A549 (cell line): ENCODE results near the gene SH2D1B. TPM values are rescaled to one million over a fixed set of nuclear protein-coding genes. Genes with fewer than 3 reads are reported as not detected.

Experiments
- ATAC-seq, 2 experiments: fragments of 200-7000 bp in 1 of 2; fragments of >200 bp in 1 of 2; cut with Nextera tagmentation in 1 of 2; cut with Tn5 transposase in 1 of 2; 3 replicates each; pipeline versions ENCODE4 v1.8.0 to v1.9.1; 2018 to 2020; ENCODE audit warnings: mild to moderate bottlenecking in 1 of 2, moderate library complexity in 1 of 2
- CTCF ChIA-PET: fragments of 300-600 bp; sonication (Branson Sonifier 250); formaldehyde crosslinking; extraction: SDS; loops from one replicate; lab custom pipeline; 2021; ENCODE audit warnings: antibody characterized with exemption, inconsistent platforms; lab: Yijun Ruan, JAX
- POLR2A ChIA-PET: fragments of 350-600 bp; formaldehyde crosslinking; extraction: SDS; loops from one replicate; lab custom pipeline; 2021; ENCODE audit warnings: antibody characterized with exemption, inconsistent platforms; lab: Yijun Ruan, JAX
- DNase-seq, 2 experiments: peaks; one replicate each; pipeline versions ENCODE4 v3.0.0 to v3.0.0-alpha.2; 2011 to 2016; ENCODE audit warnings: low read depth in 1 of 2, low spot score in 1 of 2
- FAIRE-seq: peaks from 2 replicates; lab custom pipeline; 2011; peaks lifted over from hg19 to GRCh38; lab: Jason Lieb, UNC
- H3K27ac ChIP-seq, 2 experiments: fragments of >200 bp; sonication (Bioruptor Twin); formaldehyde crosslinking; 3 replicates each; pipeline ENCODE4 v1.5.1; 2016 to 2017
- H3K4me1 ChIP-seq: fragments of >200 bp; sonication (Bioruptor Twin); formaldehyde crosslinking; 3 replicates; pipeline ENCODE4 v1.6.1; 2016
- H3K4me2 ChIP-seq: fragments of >200 bp; sonication (Bioruptor Twin); formaldehyde crosslinking; 3 replicates; pipeline ENCODE4 v1.6.1; 2016
- H3K4me3 ChIP-seq: fragments of >200 bp; sonication (Bioruptor Twin); formaldehyde crosslinking; 3 replicates; pipeline ENCODE4 v1.5.1; 2016
- H3K9me3 ChIP-seq: fragments of >200 bp; sonication (Bioruptor Twin); formaldehyde crosslinking; 3 replicates; pipeline ENCODE4 v1.6.1; 2016
- ATOH8 ChIP-seq: fragments of 250-450 bp; sonication (Bioruptor Pico); IDR thresholded peaks from 2 replicates; pipeline ENCODE4 v1.5.0; 2020; ENCODE audit warnings: low read depth, mild to moderate bottlenecking, moderate library complexity
- BHLHE40 ChIP-seq: IDR thresholded peaks from 2 replicates; pipeline ENCODE4 v1.6.1; 2012; ENCODE audit warnings: low read depth, low read length, inconsistent platforms
- CBX2 ChIP-seq: fragments of 200-600 bp; sonication (generic); IDR thresholded peaks from 2 replicates; pipeline ENCODE4 v1.6.1; 2016; ENCODE audit warnings: low read depth, mild to moderate bottlenecking, borderline replicate concordance
- CBX8 ChIP-seq: fragments of 200-600 bp; sonication (generic); IDR thresholded peaks from 2 replicates; pipeline ENCODE4 v1.6.1; 2016
- CEBPB ChIP-seq, 2 experiments: fragments of >200 bp in 1 of 2; sonication (Bioruptor Twin) in 1 of 2; formaldehyde crosslinking in 1 of 2; IDR thresholded peaks; 2 replicates each; pipeline ENCODE4 v1.6.1; 2012 to 2016
- EP300 ChIP-seq, 2 experiments: fragments of >200 bp; sonication (Bioruptor Twin); formaldehyde crosslinking; IDR thresholded peaks; 2 replicates in 1 of 2; 3 replicates in 1 of 2; pipeline ENCODE4 v1.6.1; 2016 to 2017
- ESRRA ChIP-seq: fragments of 150-350 bp; IDR thresholded peaks from 2 replicates; pipeline ENCODE4 v1.6.1; 2014; ENCODE audit warnings: mild to moderate bottlenecking, low read length, borderline replicate concordance
- GATA3 ChIP-seq: IDR thresholded peaks from 2 replicates; pipeline ENCODE4 v1.6.1; 2012; ENCODE audit warnings: borderline replicate concordance
- HOXB13 ChIP-seq: fragments of 250-450 bp; sonication (Bioruptor Pico); IDR thresholded peaks from 2 replicates; pipeline ENCODE4 v1.5.0; 2020; ENCODE audit warnings: low read depth, mild to moderate bottlenecking, moderate library complexity
- HOXB5 ChIP-seq: fragments of 250-450 bp; sonication (Bioruptor Pico); IDR thresholded peaks from 2 replicates; pipeline ENCODE4 v1.5.0; 2020; ENCODE audit warnings: mild to moderate bottlenecking, moderate library complexity
- JUNB ChIP-seq: fragments of >200 bp; sonication (Bioruptor Twin); formaldehyde crosslinking; IDR thresholded peaks from 2 replicates; pipeline ENCODE4 v1.6.1; 2016
- KDM1A ChIP-seq: fragments of 200-600 bp; sonication (generic); IDR thresholded peaks from 2 replicates; pipeline ENCODE4 v1.6.1; 2016; ENCODE audit warnings: low read depth, mild to moderate bottlenecking
- MAFK ChIP-seq: fragments of 450-650 bp; IDR thresholded peaks from 2 replicates; pipeline ENCODE4 v1.6.1; 2014; ENCODE audit not compliant: partially characterized antibody
- MAX ChIP-seq: IDR thresholded peaks from 2 replicates; pipeline ENCODE4 v1.6.1; 2012
- MAZ ChIP-seq: fragments of 150-350 bp; IDR thresholded peaks from 2 replicates; pipeline ENCODE4 v1.6.1; 2014; ENCODE audit warnings: antibody characterized with exemption, low read depth, low read length, borderline replicate concordance
- MYC ChIP-seq: IDR thresholded peaks from 2 replicates; pipeline ENCODE4 v1.6.1; 2012; ENCODE audit warnings: mild to moderate bottlenecking, inconsistent platforms, low read length, improper control_type of control experiment, borderline replicate concordance
- NFE2L2 ChIP-seq: fragments of 150-350 bp; conservative IDR thresholded peaks from 2 replicates; pipeline ENCODE4 v1.6.1; 2014; ENCODE audit warnings: low read length
- NPAS2 ChIP-seq: fragments of 250-450 bp; sonication (Bioruptor Pico); IDR thresholded peaks from 2 replicates; pipeline ENCODE4 v1.8.0; 2022; ENCODE audit warnings: mild to moderate bottlenecking, moderate library complexity, borderline replicate concordance
- PHF8 ChIP-seq: fragments of 200-600 bp; sonication (generic); IDR thresholded peaks from 2 replicates; pipeline ENCODE4 v1.6.1; 2016; ENCODE audit warnings: low read depth, mild to moderate bottlenecking, antibody characterized with exemption, moderate library complexity, borderline replicate concordance
- POLR2A ChIP-seq: IDR thresholded peaks from 2 replicates; pipeline ENCODE4 v1.6.1; 2012; ENCODE audit warnings: mild to moderate bottlenecking, low read length
- POLR2AphosphoS2 ChIP-seq: conservative IDR thresholded peaks from 2 replicates; pipeline ENCODE4 v1.6.1; 2012; ENCODE audit warnings: low read length, improper control_type of control experiment, inconsistent platforms
- RAD21 ChIP-seq, 2 experiments: fragments of >200 bp in 1 of 2; sonication (Bioruptor Twin) in 1 of 2; formaldehyde crosslinking in 1 of 2; IDR thresholded peaks in 1 of 2; conservative IDR thresholded peaks in 1 of 2; 2 replicates in 1 of 2; 3 replicates in 1 of 2; pipeline ENCODE4 v1.6.1; 2012 to 2018; ENCODE audit warnings: inconsistent platforms in 1 of 2
- RARB ChIP-seq: fragments of 250-450 bp; sonication (Bioruptor Pico); IDR thresholded peaks from 2 replicates; pipeline ENCODE4 v1.8.0; 2021; ENCODE audit warnings: mild to moderate bottlenecking, moderate library complexity
- RCOR1 ChIP-seq: fragments of 150-350 bp; IDR thresholded peaks from 2 replicates; pipeline ENCODE4 v1.6.1; 2014; ENCODE audit warnings: antibody characterized with exemption, low read length, low read depth
- REST ChIP-seq: fragments of 200-600 bp; sonication (generic); IDR thresholded peaks from 2 replicates; pipeline ENCODE4 v1.6.1; 2016; ENCODE audit warnings: antibody characterized with exemption, mild to moderate bottlenecking, moderate library complexity
- RNF2 ChIP-seq: fragments of 200-600 bp; sonication (generic); IDR thresholded peaks from 2 replicates; pipeline ENCODE4 v1.6.1; 2016; ENCODE audit warnings: low read depth, mild to moderate bottlenecking, antibody characterized with exemption, moderate library complexity, borderline replicate concordance
- SMC3 ChIP-seq: fragments of >200 bp; sonication (Bioruptor Twin); formaldehyde crosslinking; IDR thresholded peaks from 3 replicates; pipeline ENCODE4 v1.6.1; 2018; ENCODE audit warnings: inconsistent platforms
- TFCP2L1 ChIP-seq: fragments of 250-450 bp; sonication (Bioruptor Pico); IDR thresholded peaks from 2 replicates; pipeline ENCODE4 v1.5.0; 2021; ENCODE audit warnings: mild to moderate bottlenecking
- ZC3H11A ChIP-seq: fragments of 450-650 bp; IDR thresholded peaks from 2 replicates; pipeline ENCODE4 v1.6.1; 2014; ENCODE audit warnings: antibody characterized with exemption, mild to moderate bottlenecking
- WGBS: methylation state at CpG from one replicate; pipeline ENCODE4 v1.1.6; 2017; ENCODE audit errors: missing lambda C conversion rate; 5-methylcytosine and 5-hydroxymethylcytosine counted together
- polyA plus RNA-seq, 4 experiments: library from polyadenylated mRNA; depleted of rRNA in 3 of 4; stranded (reverse); fragments of >200 nt; fragmentation: RNase III in 1 of 4; extraction: RNeasy Plus Mini Kit Qiagen cat#74134 plus additional on column Dnase treatment in 1 of 4; gene quantifications; 2 replicates in 3 of 4; 3 replicates in 1 of 4; pipeline ENCODE4 v1.2.3, GENCODE V29; 2011 to 2017
- TF ChIP-seq, protein P1 (sequence below): fragments of 450-650 bp; IDR thresholded peaks from 2 replicates; pipeline ENCODE4 v1.6.1; 2014; ENCODE audit warnings: antibody characterized with exemption
- TF ChIP-seq, protein P2 (sequence below): fragments of >200 bp; sonication (Bioruptor Twin); formaldehyde crosslinking; IDR thresholded peaks from 3 replicates; pipeline ENCODE4 v1.5.1; 2016
- TF ChIP-seq, protein P3 (sequence below): fragments of >200 bp; sonication (Bioruptor Twin); formaldehyde crosslinking; IDR thresholded peaks from 2 replicates; pipeline ENCODE4 v1.6.1; 2016

SH2D1B gene
- polyA plus RNA-seq, 2 of the 4 experiments (the other 2 are of a cell fraction) = 0.04 TPM; not detected in 1

- TF ChIP-seq REST (no peak), JUNB (no peak), POLR2AphosphoS2 (no peak), NPAS2 (no peak)
- TF ChIP-seq, protein P1, sequence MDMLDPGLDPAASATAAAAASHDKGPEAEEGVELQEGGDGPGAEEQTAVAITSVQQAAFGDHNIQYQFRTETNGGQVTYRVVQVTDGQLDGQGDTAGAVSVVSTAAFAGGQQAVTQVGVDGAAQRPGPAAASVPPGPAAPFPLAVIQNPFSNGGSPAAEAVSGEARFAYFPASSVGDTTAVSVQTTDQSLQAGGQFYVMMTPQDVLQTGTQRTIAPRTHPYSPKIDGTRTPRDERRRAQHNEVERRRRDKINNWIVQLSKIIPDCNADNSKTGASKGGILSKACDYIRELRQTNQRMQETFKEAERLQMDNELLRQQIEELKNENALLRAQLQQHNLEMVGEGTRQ = no peak
- TF ChIP-seq, all 56 proteins: peak for 0
Observed at GRCh38 chr1:162381941-162382750, 29.8 kb downstream of the SH2D1B start (continued).

- Histone ChIP-seq H3K4me3 (no peak within 1 kb of the TSS), H3K4me1 (peaks cover 20% of the 10 kb centered on the region), H3K4me2 (peak within 1 kb of the TSS; percentile 69), H3K27ac (peak within 1 kb of the TSS; percentile 51 to 70; a peak in 5 of 6 replicates), H3K9me3 (no peaks in the 10 kb centered on the region)
- no peak for FAIRE-seq
- peak; percentile 17 to 71 for DNase-seq
- POLR2A ChIA-PET = no interaction called here
- peak in 1 of 2 experiments; percentile 40; a peak in 3 of 6 replicates for ATAC-seq
- 36% methylated on average over 3 of the region's 3 CpGs for WGBS
- CTCF ChIA-PET = interaction anchor here (0.8 to 5.0 kb wide), 3 partner anchors 10 to 325 kb away, joined by 5 to 35 read pairs (median 10); no protein-coding TSS in a partner anchor
- TF ChIP-seq NPAS2 (no peak), MAX (0 out of 2 replicates have a peak, but pooled peaks have one; percentile 28), BHLHE40 (peak; percentile 40; the same call in 1 of the 2 replicates), ZC3H11A (no peak), KDM1A (no peak), RAD21 (conservative IDR thresholded peaks at IDR 0.05 in 1 of 2, IDR thresholded peaks at IDR 0.05 in 1 of 2) (no peak), ATOH8 (CRISPR knock-in tag) (no peak), NFE2L2 (no peak), CBX2 (no peak), MAZ (no peak), GATA3 (no peak), POLR2A (no peak), SMC3 (no peak), MAFK (no peak), PHF8 (no peak), CBX8 (no peak), MYC (peak; percentile 29; the same call in 1 of the 2 replicates), RARB (CRISPR knock-in tag) (no peak), HOXB5 (CRISPR knock-in tag) (no peak), POLR2AphosphoS2 (no peak), TFCP2L1 (CRISPR knock-in tag) (no peak), HOXB13 (no peak), ESRRA (no peak), RCOR1 (no peak), EP300 (IDR thresholded peaks at IDR 0.05) (no peak), CEBPB (IDR thresholded peaks at IDR 0.05) (0 out of 4 replicates have a peak, but pooled peaks of 1 of the 2 experiments have one; percentile 34), RNF2 (no peak)
- TF ChIP-seq, protein P2, sequence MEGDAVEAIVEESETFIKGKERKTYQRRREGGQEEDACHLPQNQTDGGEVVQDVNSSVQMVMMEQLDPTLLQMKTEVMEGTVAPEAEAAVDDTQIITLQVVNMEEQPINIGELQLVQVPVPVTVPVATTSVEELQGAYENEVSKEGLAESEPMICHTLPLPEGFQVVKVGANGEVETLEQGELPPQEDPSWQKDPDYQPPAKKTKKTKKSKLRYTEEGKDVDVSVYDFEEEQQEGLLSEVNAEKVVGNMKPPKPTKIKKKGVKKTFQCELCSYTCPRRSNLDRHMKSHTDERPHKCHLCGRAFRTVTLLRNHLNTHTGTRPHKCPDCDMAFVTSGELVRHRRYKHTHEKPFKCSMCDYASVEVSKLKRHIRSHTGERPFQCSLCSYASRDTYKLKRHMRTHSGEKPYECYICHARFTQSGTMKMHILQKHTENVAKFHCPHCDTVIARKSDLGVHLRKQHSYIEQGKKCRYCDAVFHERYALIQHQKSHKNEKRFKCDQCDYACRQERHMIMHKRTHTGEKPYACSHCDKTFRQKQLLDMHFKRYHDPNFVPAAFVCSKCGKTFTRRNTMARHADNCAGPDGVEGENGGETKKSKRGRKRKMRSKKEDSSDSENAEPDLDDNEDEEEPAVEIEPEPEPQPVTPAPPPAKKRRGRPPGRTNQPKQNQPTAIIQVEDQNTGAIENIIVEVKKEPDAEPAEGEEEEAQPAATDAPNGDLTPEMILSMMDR = no peak
- TF ChIP-seq, protein P3, sequence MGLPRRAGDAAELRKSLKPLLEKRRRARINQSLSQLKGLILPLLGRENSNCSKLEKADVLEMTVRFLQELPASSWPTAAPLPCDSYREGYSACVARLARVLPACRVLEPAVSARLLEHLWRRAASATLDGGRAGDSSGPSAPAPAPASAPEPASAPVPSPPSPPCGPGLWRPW = no peak
Observed at GRCh38 chr1:162381383-162381782, 30.6 kb downstream of the SH2D1B start, which contains the start of gene C1orf226. C1orf226 (plus strand) TSS chr1:162381728; CDS start chr1:162381902, 174 bp downstream.
